Thyroid gland (tissue), 4 donors: ENCODE measurements around the gene BGN. TPM values are rescaled to one million over a fixed set of nuclear protein-coding genes. Genes with fewer than 3 reads are reported as not detected.

Experiments
- DNase-seq, 2 donors: peaks; one replicate each; pipeline ENCODE4 v3.0.0-alpha.2; 2019
- H3K27ac ChIP-seq, 3 donors: fragments of 200-600 bp; sonication (generic); 1 replicate in 2 of 3; 2 replicates in 1 of 3; pipeline ENCODE4 v1.5.1; 2016 to 2019; ENCODE audit warnings: mild to moderate bottlenecking in 1 of 3, moderate library complexity in 1 of 3
- H3K27me3 ChIP-seq: fragments of 200-600 bp; sonication (generic); one replicate; pipeline ENCODE4 v1.5.1; 2019
- H3K36me3 ChIP-seq, 2 donors: fragments of 200-600 bp; sonication (generic); one replicate each; pipeline ENCODE4 v1.5.1; 2016 to 2019
- H3K4me1 ChIP-seq, 2 donors: fragments of 200-600 bp; sonication (generic); one replicate each; pipeline ENCODE4 v1.5.1; 2017 to 2019
- H3K4me3 ChIP-seq, 3 donors: fragments of 200-600 bp; sonication (generic); replicated peaks in 1 of 3; 1 replicate in 2 of 3; 2 replicates in 1 of 3; pipeline ENCODE4 v1.5.1; 2016; ENCODE audit warnings: mild to moderate bottlenecking in 1 of 3
- H3K9me3 ChIP-seq: fragments of 200-600 bp; sonication (generic); one replicate; pipeline ENCODE4 v1.5.1; 2017
- CTCF ChIP-seq, 6 experiments: fragments of 200-600 bp in 3 of 6; fragments of 450-650 bp in 3 of 6; sonication (generic) in 3 of 6; IDR thresholded peaks; one replicate each; pipeline ENCODE4 v1.5.1; 2016 to 2019; ENCODE audit warnings: antibody characterized with exemption in 6 of 6, mild to moderate bottlenecking in 2 of 6, inconsistent platforms in 1 of 6, moderate library complexity in 1 of 6
- POLR2A ChIP-seq, 2 donors: fragments of 450-650 bp; IDR thresholded peaks; one replicate each; pipeline ENCODE4 v1.6.1; 2017; ENCODE audit warnings: antibody characterized with exemption in 2 of 2, mild to moderate bottlenecking in 2 of 2, moderate library complexity in 1 of 2
- WGBS, 2 donors: methylation state at CpG; one replicate each; pipeline ENCODE4 v1.1.5; 2017; 5-methylcytosine and 5-hydroxymethylcytosine counted together
- intact Hi-C: fragments of 100-400 bp; cut with DNase I; formaldehyde crosslinking; loops from one replicate; pipeline ENCODE4 v1.15.1; 2023
- total RNA-seq, 4 donors: library from RNA; depleted of rRNA; stranded (reverse); fragments of >200 nt; gene quantifications; one replicate each; pipeline ENCODE4 v1.2.3, GENCODE V29; 2016

BGN gene
- total RNA-seq, 4 donors from 2014 or later: 51.0 to 84.0 (median 68.6) TPM

GRCh38 chrX:153498453-153498852 lies 3.7 kb downstream of the BGN start:
- Histone ChIP-seq H3K9me3 (no peaks in the 10 kb centered on the region), H3K4me3 (no peak overlapping the region), H3K36me3 (no peaks in the 10 kb centered on the region), H3K4me1 (peaks cover 0 to 4% of the 10 kb centered on the region in 2 donors), H3K27ac (no peak overlapping the region), H3K27me3 (no peaks in the 10 kb centered on the region)
- TF ChIP-seq POLR2A (IDR thresholded peaks at IDR 0.05) (no peak), CTCF (IDR thresholded peaks at IDR 0.05) (no peak)
- no peak for DNase-seq
- WGBS, 2 donors: no CpG with 5 or more reads among the region's 7 CpGs
- intact Hi-C loops: no loop called here

- Histone ChIP-seq H3K4me1 (no peaks in the 10 kb centered on the region), H3K27ac (no peak overlapping the region)
- no peak for DNase-seq
Observed at GRCh38 chrX:153499341-153499740, 4.6 kb downstream of the BGN start.

GRCh38 chrX:153499876-153500275 lies 5.1 kb downstream of the BGN start:
- 67% methylated on average over 1 of the region's 17 CpGs; no CpG with 5 or more reads in 1 of the 2 donors for whole genome bisulfite sequencing, 2 donors
- Histone ChIP-seq H3K27ac (no peak overlapping the region), H3K27me3 (no peaks in the 10 kb centered on the region), H3K9me3 (no peaks in the 10 kb centered on the region), H3K4me3 (no peak overlapping the region), H3K4me1 (no peaks in the 10 kb centered on the region), H3K36me3 (no peaks in the 10 kb centered on the region)
- intact Hi-C loops: no loop called here
- TF ChIP-seq POLR2A (IDR thresholded peaks at IDR 0.05) (no peak), CTCF (IDR thresholded peaks at IDR 0.05) (no peak)
- DNase-seq: no peak

More at GRCh38 chrX:153499341-153499740, 4.6 kb downstream of the BGN start:
- WGBS, 2 donors: 53 to 100% methylated on average over 3 to 4 of the region's 15 CpGs
- intact Hi-C loops: no loop called here
- TF ChIP-seq POLR2A (IDR thresholded peaks at IDR 0.05): no peak
- no peak for TF ChIP-seq CTCF (IDR thresholded peaks at IDR 0.05)
- Histone ChIP-seq H3K4me3 (no peak overlapping the region), H3K9me3 (no peaks in the 10 kb centered on the region), H3K27me3 (no peaks in the 10 kb centered on the region), H3K36me3 (no peaks in the 10 kb centered on the region)

GRCh38 chrX:153500676-153501280 lies 6.0 kb downstream of the BGN start:
- intact Hi-C loops: no loop called here
- H3K27ac ChIP-seq: no peak overlapping the region
- no peaks in the 10 kb centered on the region for H3K27me3 ChIP-seq
- WGBS, 2 donors: 88 to 92% methylated on average over 9 of the region's 9 CpGs
- no peaks in the 10 kb centered on the region for H3K4me1 ChIP-seq
- TF ChIP-seq POLR2A (IDR thresholded peaks at IDR 0.05): no peak
- TF ChIP-seq CTCF (IDR thresholded peaks at IDR 0.05): no peak
- no peaks in the 10 kb centered on the region for H3K36me3 ChIP-seq
- DNase-seq: no peak
- no peak overlapping the region for H3K4me3 ChIP-seq
- H3K9me3 ChIP-seq: no peaks in the 10 kb centered on the region

- Histone ChIP-seq H3K9me3 (no peaks in the 10 kb centered on the region), H3K27ac (no peak overlapping the region), H3K27me3 (no peaks in the 10 kb centered on the region), H3K4me3 (no peak overlapping the region), H3K36me3 (no peaks in the 10 kb centered on the region), H3K4me1 (no peaks in the 10 kb centered on the region)
- DNase-seq: no peak
- intact Hi-C loops: no loop called here
- TF ChIP-seq CTCF (IDR thresholded peaks at IDR 0.05) (no peak), POLR2A (IDR thresholded peaks at IDR 0.05) (no peak)
- WGBS, 2 donors: 84% methylated on average over 5 of the region's 8 CpGs; no CpG with 5 or more reads in 1 of the 2 donors
Observed at GRCh38 chrX:153501530-153501929, 6.8 kb downstream of the BGN start.
